OCI-LY3 (cell line): ENCODE results near the gene SLC19A2.

Experiments used
- H2AFZ ChIP-seq: fragments of 200-600, 300-600 bp; shearing (Covaris generic); 2 replicates; pipeline ENCODE4 v1.6.0; 2014; ENCODE audit warnings: antibody characterized with exemption, low read depth, low read length
- H3K27ac ChIP-seq: fragments of 200-600, 300-600 bp; sonication (generic); 2 replicates; pipeline ENCODE4 v1.5.1; 2014; ENCODE audit warnings: mild to moderate bottlenecking, low read length, moderate library complexity, mixed read lengths
- H3K27me3 ChIP-seq: fragments of 200-600, 300-600 bp; sonication (generic); 2 replicates; pipeline ENCODE4 v1.6.1; 2014; ENCODE audit warnings: low read depth, low read length, mixed read lengths
- H3K36me3 ChIP-seq: fragments of 200-600, 300-600 bp; sonication (generic); replicated peaks from 2 replicates; pipeline ENCODE3; 2014; ENCODE audit warnings: low read depth, low read length, mixed read lengths
- H3K4me1 ChIP-seq: fragments of 300-600, 200-600 bp; sonication (generic); 2 replicates; pipeline ENCODE4 v1.6.1; 2014; ENCODE audit warnings: low read length, mixed read lengths
- H3K4me2 ChIP-seq: fragments of 200-600, 300-600 bp; sonication (generic); 2 replicates; pipeline ENCODE4 v1.6.1; 2014; ENCODE audit warnings: low read length, mixed read lengths
- H3K4me3 ChIP-seq: fragments of 300-600, 200-600 bp; sonication (generic); 2 replicates; pipeline ENCODE4 v1.5.1; 2014; ENCODE audit warnings: antibody characterized with exemption, mild to moderate bottlenecking, low read length, moderate library complexity
- H3K79me2 ChIP-seq: fragments of 300-600, 200-600 bp; shearing (Covaris generic); 2 replicates; pipeline ENCODE4 v1.6.1; 2014; ENCODE audit warnings: mild to moderate bottlenecking, low read length, mixed read lengths
- H3K9ac ChIP-seq: fragments of 300-600, 200-600 bp; shearing (Covaris generic); 2 replicates; pipeline ENCODE4 v1.6.0; 2014; ENCODE audit warnings: mild to moderate bottlenecking, low read length, moderate library complexity
- H3K9me3 ChIP-seq: fragments of 200-600, 300-600 bp; shearing (Covaris generic); 2 replicates; pipeline ENCODE4 v1.6.1; 2014; ENCODE audit warnings: low read length, mixed read lengths; ENCODE audit not compliant: insufficient read depth
- H4K20me1 ChIP-seq: fragments of 200-600, 300-600 bp; sonication (generic); 2 replicates; pipeline ENCODE4 v1.6.1; 2016; ENCODE audit warnings: low read length, mixed read lengths; ENCODE audit not compliant: insufficient read depth
- CTCF ChIP-seq: fragments of 200-600, 300-600 bp; sonication (generic); IDR thresholded peaks from 2 replicates; pipeline ENCODE4 v1.5.1; 2014; ENCODE audit warnings: antibody characterized with exemption, low read length, low read depth
- EZH2phosphoT487 ChIP-seq: fragments of 200-600 bp; shearing (Covaris generic); IDR thresholded peaks from 2 replicates; pipeline ENCODE4 v1.6.1; 2018; ENCODE audit warnings: antibody characterized with exemption, mixed run types, low read depth

Gene SLC19A2

GRCh38 chr1:169456029-169456428 is 29.7 kb downstream of the SLC19A2 start:
- H3K4me3 ChIP-seq, result no peak overlapping the region
- H3K27me3 ChIP-seq, result no peaks in the 10 kb centered on the region
- H2AFZ ChIP-seq, result no peak overlapping the region
- H4K20me1 ChIP-seq, result no peaks in the 10 kb centered on the region
- TF ChIP-seq EZH2phosphoT487, result no peak
- TF ChIP-seq CTCF, result no peak
- H3K36me3 ChIP-seq, result peaks cover 31% of the 10 kb centered on the region
- H3K9ac ChIP-seq, result no peak overlapping the region
- H3K9me3 ChIP-seq, result peaks cover 20% of the 10 kb centered on the region
- no peaks in the 10 kb centered on the region for H3K79me2 ChIP-seq
- peaks cover 5% of the 10 kb centered on the region for H3K4me1 ChIP-seq
- H3K4me2 ChIP-seq, result no peak overlapping the region
- no peak overlapping the region for H3K27ac ChIP-seq

- Histone ChIP-seq H3K27ac (no peak overlapping the region), H3K4me2 (no peak overlapping the region), H3K27me3 (no peaks in the 10 kb centered on the region), H3K79me2 (no peaks in the 10 kb centered on the region), H3K9me3 (peaks cover 16% of the 10 kb centered on the region), H3K9ac (no peak overlapping the region), H3K36me3 (peaks cover 12% of the 10 kb centered on the region), H4K20me1 (no peaks in the 10 kb centered on the region), H2AFZ (no peak overlapping the region), H3K4me1 (no peaks in the 10 kb centered on the region), H3K4me3 (no peak overlapping the region)
- TF ChIP-seq EZH2phosphoT487 (no peak), CTCF (no peak)
Observed at GRCh38 chr1:169452921-169453320, 32.8 kb downstream of the SLC19A2 start.

- no peak for TF ChIP-seq CTCF
- TF ChIP-seq EZH2phosphoT487, result no peak
- H3K9ac ChIP-seq, result no peak overlapping the region
- no peaks in the 10 kb centered on the region for H4K20me1 ChIP-seq
- no peak overlapping the region for H3K4me3 ChIP-seq
- H3K27ac ChIP-seq, result no peak overlapping the region
- H3K27me3 ChIP-seq, result no peaks in the 10 kb centered on the region
- H3K4me1 ChIP-seq, result no peaks in the 10 kb centered on the region
- no peak overlapping the region for H3K4me2 ChIP-seq
- no peaks in the 10 kb centered on the region for H3K79me2 ChIP-seq
- no peak overlapping the region for H2AFZ ChIP-seq
- H3K9me3 ChIP-seq, result peaks cover 5% of the 10 kb centered on the region
- peaks cover under 1% of the 10 kb centered on the region for H3K36me3 ChIP-seq
Observed at GRCh38 chr1:169451218-169451824, 34.4 kb downstream of the SLC19A2 start.

- no peaks in the 10 kb centered on the region for H3K36me3 ChIP-seq
- peak overlapping the region; percentile 7; the same call in 1 of the 2 replicates for H3K4me3 ChIP-seq
- H3K79me2 ChIP-seq, result no peaks in the 10 kb centered on the region
- H3K27me3 ChIP-seq, result no peaks in the 10 kb centered on the region
- H4K20me1 ChIP-seq, result no peaks in the 10 kb centered on the region
- H3K9me3 ChIP-seq, result no peaks in the 10 kb centered on the region
- no peaks in the 10 kb centered on the region for H3K4me1 ChIP-seq
- H2AFZ ChIP-seq, result peak overlapping the region; percentile 39; the same call in 1 of the 2 replicates
- H3K4me2 ChIP-seq, result peak overlapping the region; percentile 28
- no peak for TF ChIP-seq CTCF
- no peak overlapping the region for H3K27ac ChIP-seq
- H3K9ac ChIP-seq, result no peak overlapping the region
Observed at GRCh38 chr1:169443923-169444322, 41.8 kb downstream of the SLC19A2 start.
